ENCODE data around the gene CASQ2. TPM values are rescaled to one million over a fixed set of nuclear protein-coding genes. Genes with fewer than 3 reads are reported as not detected.

CASQ2 gene
- total and polyA plus RNA-seq, 10 of the 15 experiments (the other 5 are each of a cell fraction or from before 2014, with no cell fraction given): not detected

DNA sequence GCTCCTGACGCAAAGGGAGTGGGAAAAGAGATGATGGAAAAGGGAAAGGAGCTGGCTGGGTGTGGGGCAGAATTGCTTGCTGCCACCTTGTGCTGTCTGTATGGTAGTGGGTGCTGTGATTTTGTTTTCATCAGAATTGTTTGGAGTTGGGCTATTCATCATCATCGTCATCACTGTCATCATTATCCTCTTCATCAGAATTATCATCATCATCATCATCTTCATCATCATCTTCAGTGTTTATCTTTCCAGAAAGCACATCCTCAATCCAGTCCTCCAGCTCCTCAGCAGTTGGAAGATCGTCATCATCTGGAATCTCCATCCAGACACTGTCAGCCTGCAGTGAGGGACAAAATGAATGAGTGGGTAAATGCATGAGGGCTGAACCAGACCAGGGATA, 67.4 kb downstream of the CASQ2 start:
- in situ Hi-C loops (cut with MboI): no loop called here

More for the DNA sequence above, 67.4 kb downstream of the CASQ2 start:
- H3K27me3 ChIP-seq (replicated peaks in 1 of 2; ENCODE audit: control insufficient read depth in 2 of 2, insufficient read depth in 2 of 2, low read length in 1 of 2): no peaks in the 10 kb centered on the region
- ChIA-PET RAD21 (ENCODE audit: unreplicated experiment) (no interaction called here), CTCF (interaction anchor here (0.7 kb wide), 1 partner anchor 105 kb away, joined by 3 read pairs; no protein-coding TSS in a partner anchor), POLR2A (interaction anchor here (0.5 kb wide), 1 partner anchor 93 kb away, joined by 3 read pairs; no protein-coding TSS in a partner anchor), SMC1A (ENCODE audit: uncharacterized antibody, unreplicated experiment) (no interaction called here)
- no peak for FAIRE-seq
- no peak for TF ChIP-seq JUND (IDR thresholded peaks at IDR 0.05; ENCODE audit: low read depth, low read length)
- TF ChIP-seq, protein P1, sequence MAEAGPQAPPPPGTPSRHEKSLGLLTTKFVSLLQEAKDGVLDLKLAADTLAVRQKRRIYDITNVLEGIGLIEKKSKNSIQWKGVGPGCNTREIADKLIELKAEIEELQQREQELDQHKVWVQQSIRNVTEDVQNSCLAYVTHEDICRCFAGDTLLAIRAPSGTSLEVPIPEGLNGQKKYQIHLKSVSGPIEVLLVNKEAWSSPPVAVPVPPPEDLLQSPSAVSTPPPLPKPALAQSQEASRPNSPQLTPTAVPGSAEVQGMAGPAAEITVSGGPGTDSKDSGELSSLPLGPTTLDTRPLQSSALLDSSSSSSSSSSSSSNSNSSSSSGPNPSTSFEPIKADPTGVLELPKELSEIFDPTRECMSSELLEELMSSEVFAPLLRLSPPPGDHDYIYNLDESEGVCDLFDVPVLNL (IDR thresholded peaks at IDR 0.05; ENCODE audit: low read depth, low read length): no peak
- no peak for TF ChIP-seq ZNF217 (IDR thresholded peaks at IDR 0.05)
- TF ChIP-seq, protein P2, sequence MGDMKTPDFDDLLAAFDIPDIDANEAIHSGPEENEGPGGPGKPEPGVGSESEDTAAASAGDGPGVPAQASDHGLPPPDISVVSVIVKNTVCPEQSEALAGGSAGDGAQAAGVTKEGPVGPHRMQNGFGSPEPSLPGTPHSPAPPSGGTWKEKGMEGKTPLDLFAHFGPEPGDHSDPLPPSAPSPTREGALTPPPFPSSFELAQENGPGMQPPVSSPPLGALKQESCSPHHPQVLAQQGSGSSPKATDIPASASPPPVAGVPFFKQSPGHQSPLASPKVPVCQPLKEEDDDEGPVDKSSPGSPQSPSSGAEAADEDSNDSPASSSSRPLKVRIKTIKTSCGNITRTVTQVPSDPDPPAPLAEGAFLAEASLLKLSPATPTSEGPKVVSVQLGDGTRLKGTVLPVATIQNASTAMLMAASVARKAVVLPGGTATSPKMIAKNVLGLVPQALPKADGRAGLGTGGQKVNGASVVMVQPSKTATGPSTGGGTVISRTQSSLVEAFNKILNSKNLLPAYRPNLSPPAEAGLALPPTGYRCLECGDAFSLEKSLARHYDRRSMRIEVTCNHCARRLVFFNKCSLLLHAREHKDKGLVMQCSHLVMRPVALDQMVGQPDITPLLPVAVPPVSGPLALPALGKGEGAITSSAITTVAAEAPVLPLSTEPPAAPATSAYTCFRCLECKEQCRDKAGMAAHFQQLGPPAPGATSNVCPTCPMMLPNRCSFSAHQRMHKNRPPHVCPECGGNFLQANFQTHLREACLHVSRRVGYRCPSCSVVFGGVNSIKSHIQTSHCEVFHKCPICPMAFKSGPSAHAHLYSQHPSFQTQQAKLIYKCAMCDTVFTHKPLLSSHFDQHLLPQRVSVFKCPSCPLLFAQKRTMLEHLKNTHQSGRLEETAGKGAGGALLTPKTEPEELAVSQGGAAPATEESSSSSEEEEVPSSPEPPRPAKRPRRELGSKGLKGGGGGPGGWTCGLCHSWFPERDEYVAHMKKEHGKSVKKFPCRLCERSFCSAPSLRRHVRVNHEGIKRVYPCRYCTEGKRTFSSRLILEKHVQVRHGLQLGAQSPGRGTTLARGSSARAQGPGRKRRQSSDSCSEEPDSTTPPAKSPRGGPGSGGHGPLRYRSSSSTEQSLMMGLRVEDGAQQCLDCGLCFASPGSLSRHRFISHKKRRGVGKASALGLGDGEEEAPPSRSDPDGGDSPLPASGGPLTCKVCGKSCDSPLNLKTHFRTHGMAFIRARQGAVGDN (IDR thresholded peaks at IDR 0.05): no peak
- TF ChIP-seq ESRRA (IDR thresholded peaks at IDR 0.05; ENCODE audit: low read length): no peak
- TF ChIP-seq, protein P3, sequence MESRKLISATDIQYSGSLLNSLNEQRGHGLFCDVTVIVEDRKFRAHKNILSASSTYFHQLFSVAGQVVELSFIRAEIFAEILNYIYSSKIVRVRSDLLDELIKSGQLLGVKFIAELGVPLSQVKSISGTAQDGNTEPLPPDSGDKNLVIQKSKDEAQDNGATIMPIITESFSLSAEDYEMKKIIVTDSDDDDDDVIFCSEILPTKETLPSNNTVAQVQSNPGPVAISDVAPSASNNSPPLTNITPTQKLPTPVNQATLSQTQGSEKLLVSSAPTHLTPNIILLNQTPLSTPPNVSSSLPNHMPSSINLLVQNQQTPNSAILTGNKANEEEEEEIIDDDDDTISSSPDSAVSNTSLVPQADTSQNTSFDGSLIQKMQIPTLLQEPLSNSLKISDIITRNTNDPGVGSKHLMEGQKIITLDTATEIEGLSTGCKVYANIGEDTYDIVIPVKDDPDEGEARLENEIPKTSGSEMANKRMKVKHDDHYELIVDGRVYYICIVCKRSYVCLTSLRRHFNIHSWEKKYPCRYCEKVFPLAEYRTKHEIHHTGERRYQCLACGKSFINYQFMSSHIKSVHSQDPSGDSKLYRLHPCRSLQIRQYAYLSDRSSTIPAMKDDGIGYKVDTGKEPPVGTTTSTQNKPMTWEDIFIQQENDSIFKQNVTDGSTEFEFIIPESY (IDR thresholded peaks at IDR 0.05): no peak
- BruUV-seq (replicated peaks): no TSS peak
- no peak overlapping the region for H3K9ac ChIP-seq (ENCODE audit: control insufficient read depth, insufficient read depth, low read length)
- DNase-seq (ENCODE audit: low read depth, low spot score): no peak
- no peak overlapping the region for H2AFZ ChIP-seq (ENCODE audit: control insufficient read depth, low read depth, low read length)
- no peaks in the 10 kb centered on the region for H3K9me3 ChIP-seq (replicated peaks; ENCODE audit: control insufficient read depth, insufficient read depth, low read length)
- no peaks in the 10 kb centered on the region for H4K20me1 ChIP-seq (ENCODE audit: control insufficient read depth, insufficient read depth)
- no peaks in the 10 kb centered on the region for H3K79me2 ChIP-seq (ENCODE audit: control insufficient read depth, insufficient read depth, low read length)
- peaks cover 4% of the 10 kb centered on the region; the same call in 1 of the 2 replicates for H3K4me1 ChIP-seq (ENCODE audit: control insufficient read depth, insufficient read depth, low read length)
- no peak overlapping the region for H3K4me2 ChIP-seq (ENCODE audit: control insufficient read depth, insufficient read depth)
- no peak overlapping the region for H3K27ac ChIP-seq (ENCODE audit: control insufficient read depth, insufficient read depth)
- H3K4me3 ChIP-seq: no peak overlapping the region
- intact Hi-C loops (cut with micrococcal nuclease; ENCODE audit: unreplicated experiment): loop anchor here (10.0 kb wide), 1 partner anchor 566 kb away; no protein-coding TSS in a partner anchor
- no peak for ATAC-seq
- no peaks in the 10 kb centered on the region for H3K36me3 ChIP-seq (ENCODE audit: control insufficient read depth in 2 of 2, insufficient read depth in 2 of 2, low read length in 1 of 2)
- 13% methylated on average over 3 of the region's 3 CpGs for WGBS (ENCODE audit: insufficient coverage, insufficient replicate concordance, low lambda C conversion rate, missing lambda C conversion rate)
